Central memory CD8-positive, alpha-beta T cell (primary cell): ENCODE data around the gene MYL11.
"Not testable (repeated sequence)": the region's sequence is repeated elsewhere in the genome, so short reads cannot be mapped to it uniquely, and the experiment has no call there.

Source experiments
- ATAC-seq: fragments of 150-1000 bp; cut with Tn5 transposase; replicated peaks from 2 replicates; pipeline ENCODE4 v1.10.0; 2022; ENCODE audit warnings: mild to moderate bottlenecking, moderate FRiP score, moderate number of reproducible peaks; ENCODE audit not compliant: poor library complexity, severe bottlenecking; ENCODE audit errors: extremely low read depth
- DNase-seq, 2 donors: peaks; one replicate each; pipeline ENCODE4 v3.0.0; 2021; ENCODE audit warnings: low spot score in 2 of 2
- H3K27ac Mint-ChIP-seq: one replicate; pipeline ENCODE4 v1.8.0; 2022; ENCODE audit warnings: low read depth, mild to moderate bottlenecking, moderate library complexity, mixed read lengths
- H3K27me3 Mint-ChIP-seq: one replicate; pipeline ENCODE4 v1.8.0; 2022; ENCODE audit warnings: mixed read lengths
- H3K36me3 Mint-ChIP-seq: one replicate; pipeline ENCODE4 v1.8.0; 2022; ENCODE audit warnings: mild to moderate bottlenecking, moderate library complexity, mixed read lengths; ENCODE audit not compliant: insufficient read depth
- H3K4me1 Mint-ChIP-seq: one replicate; pipeline ENCODE4 v1.8.0; 2022; ENCODE audit warnings: mixed read lengths
- H3K4me3 Mint-ChIP-seq: one replicate; pipeline ENCODE4 v1.8.0; 2022; ENCODE audit warnings: mild to moderate bottlenecking, moderate library complexity, mixed read lengths
- H3K9me3 Mint-ChIP-seq: one replicate; pipeline ENCODE4 v1.8.0; 2022; ENCODE audit warnings: mixed read lengths

The MYL11 gene

GRCh38 chr16:30374538-30374937, at the start of gene MYL11:
Gene MYL11 (plus strand): TSS chr16:30374802. CDS start chr16:30374858, 56 bp downstream.
- H3K27me3 Mint-ChIP-seq: no peaks in the 10 kb centered on the region
- peaks cover 26% of the 10 kb centered on the region for H3K36me3 Mint-ChIP-seq
- peak within 1 kb of the TSS; percentile 74 for H3K27ac Mint-ChIP-seq
- no peaks in the 10 kb centered on the region for H3K9me3 Mint-ChIP-seq
- no peak for ATAC-seq
- no peak within 1 kb of the TSS for H3K4me3 Mint-ChIP-seq
- peaks cover 42% of the 10 kb centered on the region for H3K4me1 Mint-ChIP-seq
- DNase-seq: no peak

DNA sequence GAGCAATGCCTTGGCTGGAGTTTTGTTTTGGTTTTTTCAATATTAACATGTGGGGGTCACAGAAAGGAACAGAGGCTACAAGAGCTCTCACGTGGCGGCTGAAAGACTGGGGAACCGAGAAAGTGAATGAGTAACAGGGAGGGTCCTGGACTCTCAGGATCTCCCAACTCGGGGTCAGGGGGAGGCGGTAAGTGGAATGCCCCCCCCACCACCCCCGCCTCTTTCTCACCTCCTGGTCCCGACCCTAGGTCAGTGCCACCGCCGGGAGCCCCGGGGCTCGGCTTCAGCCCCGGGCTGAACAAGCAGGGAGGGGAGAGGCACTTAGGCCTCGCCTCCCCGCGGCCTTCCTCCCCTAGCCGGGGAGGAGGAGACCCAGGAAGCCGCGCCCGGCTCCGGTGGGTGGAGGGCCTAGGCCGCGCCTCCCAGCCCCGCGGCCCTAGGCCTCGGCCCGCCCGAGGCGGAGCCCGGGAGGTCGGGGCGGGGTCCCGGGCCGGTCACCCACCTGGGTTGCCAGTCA, 40.1 kb upstream of the MYL11 start:
- peaks cover 21% of the 10 kb centered on the region for H3K4me1 Mint-ChIP-seq
- H3K36me3 Mint-ChIP-seq, H3K9me3 Mint-ChIP-seq, H3K27me3 Mint-ChIP-seq: not testable (repeated sequence)
- DNase-seq: peak; percentile 70 to 80
- peak overlapping the region; percentile 62 for H3K27ac Mint-ChIP-seq
- peak; percentile 93 for ATAC-seq
- peak overlapping the region; percentile 90 for H3K4me3 Mint-ChIP-seq

DNA sequence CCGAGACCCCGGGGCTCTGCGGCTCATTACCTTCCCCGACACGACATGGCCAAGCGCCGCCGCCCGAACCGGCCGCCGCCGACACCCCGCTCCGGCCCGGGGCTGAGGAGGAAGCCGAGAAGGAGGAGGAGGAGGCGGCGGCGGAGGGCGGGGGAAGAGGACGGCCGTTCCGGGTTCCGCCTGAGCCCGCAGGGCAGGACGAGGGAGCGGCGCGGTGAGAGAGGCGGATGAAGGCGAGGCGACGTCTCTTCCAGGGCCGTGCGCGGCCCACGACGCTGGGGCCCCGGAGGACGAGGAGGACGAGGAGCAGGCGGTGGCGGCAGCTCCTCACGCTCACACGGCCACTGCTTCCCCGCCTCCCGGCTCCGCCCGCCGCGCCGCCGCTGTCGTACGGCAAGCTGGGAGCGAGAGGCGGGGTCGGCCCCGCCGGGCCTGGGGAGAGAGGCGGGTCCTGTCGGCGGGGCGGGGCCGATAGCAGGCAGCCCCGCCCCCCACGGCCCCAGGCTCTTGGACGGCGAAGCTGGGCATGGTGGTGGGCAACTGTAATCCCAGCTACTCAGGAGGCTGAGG, 39.5 kb upstream of the MYL11 start:
- Mint-ChIP-seq H3K27ac (peak overlapping the region; percentile 88), H3K4me3 (peak overlapping the region; percentile 90), H3K4me1 (peaks cover 21% of the 10 kb centered on the region)
- ATAC-seq: peak; percentile 72
- H3K9me3 Mint-ChIP-seq, H3K27me3 Mint-ChIP-seq, H3K36me3 Mint-ChIP-seq: not testable (repeated sequence)
- DNase-seq: peak; percentile 79

DNA sequence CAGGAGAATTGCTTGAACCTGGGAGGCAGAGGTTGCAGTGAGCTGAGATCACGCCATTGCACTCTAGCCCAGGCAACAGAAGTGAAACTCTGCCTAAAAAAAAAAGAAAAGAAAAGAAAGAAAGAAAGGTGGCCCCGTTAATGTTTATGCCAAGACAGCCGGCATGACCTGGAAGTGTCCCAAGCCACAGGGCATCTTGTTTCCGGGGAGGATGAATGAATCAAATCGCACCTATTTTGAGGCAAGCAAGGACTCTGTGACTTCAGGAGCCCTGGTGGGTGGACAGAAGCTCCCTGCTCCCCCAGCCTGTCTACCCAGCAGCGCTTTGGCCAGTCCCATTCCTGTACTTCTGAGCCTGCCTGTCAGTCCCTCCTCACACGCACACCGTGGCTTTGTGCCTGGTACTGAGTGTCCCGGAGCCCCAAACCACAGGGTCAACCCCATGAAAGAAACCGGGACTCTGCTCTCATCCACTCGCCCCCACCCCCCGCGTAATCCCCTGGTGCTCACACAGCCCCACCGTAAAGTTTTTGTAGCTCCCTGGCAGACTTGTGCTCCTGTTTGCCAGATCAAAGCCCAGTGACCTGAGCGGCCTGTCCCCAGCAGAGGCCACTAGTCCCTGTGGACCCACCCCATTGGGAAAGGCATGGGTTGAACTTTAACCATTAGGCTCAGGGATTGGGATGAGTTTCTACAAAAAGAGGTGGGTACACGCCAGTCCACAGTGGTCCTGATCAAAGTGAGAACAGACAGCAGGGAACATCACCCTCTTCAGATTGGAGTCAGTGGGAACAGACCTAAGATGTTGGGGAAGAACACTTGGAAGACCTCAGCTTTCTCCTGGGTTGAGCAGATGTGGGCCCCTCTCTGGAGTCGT, 38.8 kb upstream of the MYL11 start:
- Mint-ChIP-seq H3K27me3 (no peaks in the 10 kb centered on the region), H3K27ac (peak overlapping the region; percentile 88), H3K4me3 (peak overlapping the region; percentile 90), H3K36me3 (peaks cover 3% of the 10 kb centered on the region), H3K9me3 (no peaks in the 10 kb centered on the region), H3K4me1 (peaks cover 17% of the 10 kb centered on the region)
- DNase-seq: no peak
- ATAC-seq: peak; percentile 13

DNA sequence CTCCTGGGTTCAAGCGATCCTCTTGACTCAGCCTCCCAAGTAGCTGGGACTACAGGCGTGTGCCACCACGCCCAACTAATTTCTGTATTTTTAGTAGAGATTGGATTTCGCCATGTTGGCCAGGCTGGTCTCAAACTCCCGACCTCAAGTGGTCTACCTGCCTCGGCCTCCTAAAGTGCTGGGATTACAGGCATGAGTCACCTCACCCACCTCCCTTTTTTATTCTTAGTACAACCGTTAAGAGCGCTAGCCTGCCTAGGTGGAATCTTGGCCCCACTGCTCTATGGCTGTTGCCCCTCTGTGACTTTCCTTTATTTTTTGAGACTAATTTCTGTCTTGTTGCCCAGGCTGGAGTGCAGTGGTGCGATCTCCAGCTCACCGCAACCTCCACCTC, 36.6 kb upstream of the MYL11 start:
- not testable (repeated sequence) for DNase-seq, ATAC-seq, H3K27me3 Mint-ChIP-seq, H3K27ac Mint-ChIP-seq, H3K4me3 Mint-ChIP-seq, H3K36me3 Mint-ChIP-seq, H3K9me3 Mint-ChIP-seq
- H3K4me1 Mint-ChIP-seq: peaks cover 15% of the 10 kb centered on the region

GRCh38 chr16:30338715-30339114, 35.9 kb upstream of the MYL11 start:
- not testable (repeated sequence) for ATAC-seq, H3K36me3 Mint-ChIP-seq, H3K4me3 Mint-ChIP-seq, H3K27me3 Mint-ChIP-seq, H3K9me3 Mint-ChIP-seq, H3K27ac Mint-ChIP-seq, DNase-seq
- H3K4me1 Mint-ChIP-seq: peaks cover 15% of the 10 kb centered on the region

GRCh38 chr16:30340621-30341020, 34.0 kb upstream of the MYL11 start:
- Mint-ChIP-seq H3K4me1 (peaks cover 6% of the 10 kb centered on the region), H3K9me3 (no peaks in the 10 kb centered on the region), H3K27me3 (no peaks in the 10 kb centered on the region), H3K27ac (no peak overlapping the region), H3K4me3 (no peak overlapping the region), H3K36me3 (peaks cover 5% of the 10 kb centered on the region)
- no peak for DNase-seq
- no peak for ATAC-seq

DNA sequence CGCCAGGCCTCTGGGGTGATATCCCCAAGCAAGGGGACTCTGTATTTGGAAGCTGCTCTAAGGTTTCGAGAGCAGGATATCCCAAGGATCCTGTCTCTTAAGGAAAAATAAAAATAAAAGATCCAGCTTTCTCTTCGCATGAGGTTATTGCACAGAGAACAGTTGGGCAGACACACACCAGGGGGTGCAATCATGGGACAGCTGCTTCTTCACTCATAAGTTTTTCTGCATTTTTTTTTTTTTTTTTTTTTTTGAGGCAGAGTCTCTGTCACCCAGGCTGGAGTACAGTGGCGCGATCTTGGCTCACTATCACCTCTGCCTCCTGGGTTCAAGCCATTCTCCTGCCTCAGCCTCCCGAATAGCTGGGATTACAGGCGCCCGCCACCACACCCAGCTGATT, 32.6 kb upstream of the MYL11 start:
- not testable (repeated sequence) for H3K4me1 Mint-ChIP-seq, H3K27ac Mint-ChIP-seq, H3K9me3 Mint-ChIP-seq, DNase-seq, H3K4me3 Mint-ChIP-seq, H3K27me3 Mint-ChIP-seq, H3K36me3 Mint-ChIP-seq, ATAC-seq

- Mint-ChIP-seq H3K27me3 (no peaks in the 10 kb centered on the region), H3K4me3 (no peak overlapping the region), H3K4me1 (no peaks in the 10 kb centered on the region), H3K27ac (no peak overlapping the region), H3K9me3 (no peaks in the 10 kb centered on the region), H3K36me3 (peaks cover 3% of the 10 kb centered on the region)
- ATAC-seq: no peak
- no peak for DNase-seq
Measured at GRCh38 chr16:30342751-30343490, 31.7 kb upstream of the MYL11 start.

DNA sequence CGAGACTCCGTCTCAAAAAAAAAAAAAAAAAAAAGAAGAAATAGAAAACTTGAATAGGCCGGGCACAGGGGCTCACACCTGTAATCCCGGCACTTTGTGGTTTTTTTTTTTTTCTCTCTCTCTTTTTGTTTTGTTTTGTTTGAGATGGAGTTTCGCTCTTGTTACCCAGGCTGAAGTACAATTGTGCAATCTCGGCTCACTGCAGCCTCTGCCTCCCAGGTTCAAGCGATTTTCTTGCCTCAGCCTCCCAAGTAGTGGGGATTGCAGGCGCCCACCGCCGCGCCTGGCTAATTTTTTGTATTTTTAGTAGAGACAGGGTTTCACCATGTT, 31.1 kb upstream of the MYL11 start:
- not testable (repeated sequence) for H3K27ac Mint-ChIP-seq, H3K4me3 Mint-ChIP-seq, ATAC-seq, H3K36me3 Mint-ChIP-seq, H3K4me1 Mint-ChIP-seq, DNase-seq, H3K27me3 Mint-ChIP-seq, H3K9me3 Mint-ChIP-seq

DNA sequence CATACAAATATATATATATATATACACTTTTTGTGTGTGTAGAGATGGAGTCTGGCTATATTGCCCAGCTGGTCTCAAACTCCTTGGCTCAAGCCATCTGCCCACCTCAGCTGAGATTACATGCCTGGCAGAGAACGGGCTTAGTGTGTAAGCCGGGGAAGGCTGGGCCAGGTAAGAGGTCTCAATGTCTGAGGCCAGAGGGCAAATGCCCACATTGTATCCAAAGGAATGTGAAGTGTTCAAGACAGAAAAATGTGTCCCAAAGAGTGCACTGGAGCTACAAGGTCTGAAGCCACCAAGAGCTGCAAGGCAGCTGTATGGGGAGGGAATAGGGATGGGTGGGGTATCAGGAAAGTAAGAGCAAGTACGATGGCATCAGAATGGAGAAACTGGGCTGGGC, 28.3 kb upstream of the MYL11 start:
- no peak for ATAC-seq
- no peak for DNase-seq
- Mint-ChIP-seq H3K9me3 (no peaks in the 10 kb centered on the region), H3K36me3 (peaks cover 10% of the 10 kb centered on the region), H3K4me3 (no peak overlapping the region), H3K4me1 (peaks cover 24% of the 10 kb centered on the region), H3K27me3 (no peaks in the 10 kb centered on the region), H3K27ac (no peak overlapping the region)

- Mint-ChIP-seq H3K27ac (no peak overlapping the region), H3K4me1 (peaks cover 36% of the 10 kb centered on the region), H3K4me3 (no peak overlapping the region), H3K36me3 (peaks cover 18% of the 10 kb centered on the region), H3K9me3 (no peaks in the 10 kb centered on the region), H3K27me3 (no peaks in the 10 kb centered on the region)
- DNase-seq: no peak
- ATAC-seq: no peak
Measured at GRCh38 chr16:30348113-30348512, 26.5 kb upstream of the MYL11 start.
